Stimulated activated CD8-positive, alpha-beta memory T cell treated with anti-CD3 and anti-CD28 coated beads, Interleukin-12 subunit alpha, Interleukin-12 subunit beta, amount 100 ng/mL, for 24 hours (primary cell): ENCODE results near the gene RNU1-2.
"Not testable (repeated sequence)": the region's sequence is repeated elsewhere in the genome, so short reads cannot be mapped to it uniquely, and the experiment has no call there.

ENCODE experiments used
- DNase-seq: peaks from one replicate; pipeline ENCODE4 v3.0.0-alpha.2; 2020; ENCODE audit errors: extremely low read depth

The RNU1-2 gene

GRCh38 chr1:16907870-16908758, 12.3 kb downstream of the RNU1-2 start:
- no peak for DNase-seq

- DNase-seq, result not testable (repeated sequence)
Measured at GRCh38 chr1:16911851-16912721, 16.3 kb downstream of the RNU1-2 start.

GRCh38 chr1:16912742-16913141, 17.0 kb downstream of the RNU1-2 start:
- not testable (repeated sequence) for DNase-seq

GRCh38 chr1:16913181-16913832, 17.5 kb downstream of the RNU1-2 start:
- DNase-seq, result no peak

- peak; percentile 91 for DNase-seq
Measured at GRCh38 chr1:16913833-16914662, 18.3 kb downstream of the RNU1-2 start.

GRCh38 chr1:16914928-16915626, 19.3 kb downstream of the RNU1-2 start:
- DNase-seq, result not testable (repeated sequence)

GRCh38 chr1:16915627-16915973, 19.8 kb downstream of the RNU1-2 start:
- no peak for DNase-seq

- DNase-seq, result not testable (repeated sequence)
Measured at GRCh38 chr1:16916036-16916880, 20.5 kb downstream of the RNU1-2 start.

GRCh38 chr1:16918371-16918770, 22.6 kb downstream of the RNU1-2 start:
- DNase-seq, result no peak

GRCh38 chr1:16918936-16919665, 23.3 kb downstream of the RNU1-2 start:
- not testable (repeated sequence) for DNase-seq

- DNase-seq, result no peak
Measured at GRCh38 chr1:16920951-16921350, 25.2 kb downstream of the RNU1-2 start.

GRCh38 chr1:16921391-16922185, 25.8 kb downstream of the RNU1-2 start, which contains the start of gene CROCC:
TSS of gene CROCC (plus strand) at chr1:16921931. CDS start at chr1:16922019, 88 bp downstream.
- DNase-seq, result no peak

GRCh38 chr1:16922466-16922865, 26.7 kb downstream of the RNU1-2 start:
- DNase-seq, result no peak

GRCh38 chr1:16922885-16923431, 27.2 kb downstream of the RNU1-2 start:
- no peak for DNase-seq

- no peak for DNase-seq
Measured at GRCh38 chr1:16924216-16924918, 28.6 kb downstream of the RNU1-2 start.

GRCh38 chr1:16924919-16925477, 29.2 kb downstream of the RNU1-2 start:
- no peak for DNase-seq
